Memory B cell (primary cell): ENCODE measurements around the gene IER5.

Experiments
- ATAC-seq: fragments of 150-1000 bp; cut with Tn5 transposase; 2 replicates; pipeline ENCODE4 v1.10.0; 2021; ENCODE audit warnings: low read depth, mild to moderate bottlenecking, moderate library complexity
- DNase-seq, 2 donors: peaks; one replicate each; pipeline ENCODE4 v3.0.0; 2022; ENCODE audit warnings: low spot score in 2 of 2
- H3K27ac Mint-ChIP-seq: one replicate; pipeline ENCODE4 v1.8.0; 2022; ENCODE audit warnings: mild to moderate bottlenecking, moderate library complexity, mixed read lengths
- H3K27me3 Mint-ChIP-seq: one replicate; pipeline ENCODE4 v1.8.0; 2022; ENCODE audit warnings: mixed read lengths
- H3K36me3 Mint-ChIP-seq: one replicate; pipeline ENCODE4 v1.8.0; 2022; ENCODE audit warnings: mild to moderate bottlenecking, mixed read lengths
- H3K4me1 Mint-ChIP-seq: one replicate; pipeline ENCODE4 v1.8.0; 2022; ENCODE audit warnings: mixed read lengths
- H3K4me3 Mint-ChIP-seq: one replicate; pipeline ENCODE4 v1.8.0; 2022; ENCODE audit warnings: mild to moderate bottlenecking, moderate library complexity, mixed read lengths
- H3K9me3 Mint-ChIP-seq: one replicate; pipeline ENCODE4 v1.8.0; 2022; ENCODE audit warnings: mixed read lengths

IER5 gene

GRCh38 chr1:181122222-181122621, 33.7 kb downstream of the IER5 start:
- no peaks in the 10 kb centered on the region for H3K27me3 Mint-ChIP-seq
- H3K27ac Mint-ChIP-seq, result peak overlapping the region; percentile 35
- DNase-seq (no peak), ATAC-seq (no peak)
- no peaks in the 10 kb centered on the region for H3K36me3 Mint-ChIP-seq
- H3K4me3 Mint-ChIP-seq, result no peak overlapping the region
- peaks cover 35% of the 10 kb centered on the region for H3K4me1 Mint-ChIP-seq
- H3K9me3 Mint-ChIP-seq, result no peaks in the 10 kb centered on the region

GRCh38 chr1:181123173-181123572, 34.7 kb downstream of the IER5 start:
- Mint-ChIP-seq H3K4me3 (no peak overlapping the region), H3K36me3 (no peaks in the 10 kb centered on the region), H3K27me3 (no peaks in the 10 kb centered on the region), H3K9me3 (no peaks in the 10 kb centered on the region), H3K27ac (no peak overlapping the region), H3K4me1 (peaks cover 42% of the 10 kb centered on the region)
- DNase-seq (no peak), ATAC-seq (no peak)

GRCh38 chr1:181124291-181124751, 35.8 kb downstream of the IER5 start:
- Mint-ChIP-seq H3K27me3 (no peaks in the 10 kb centered on the region), H3K4me3 (no peak overlapping the region), H3K27ac (no peak overlapping the region), H3K9me3 (no peaks in the 10 kb centered on the region), H3K36me3 (no peaks in the 10 kb centered on the region), H3K4me1 (peaks cover 51% of the 10 kb centered on the region)
- DNase-seq (no peak), ATAC-seq (no peak)

DNA sequence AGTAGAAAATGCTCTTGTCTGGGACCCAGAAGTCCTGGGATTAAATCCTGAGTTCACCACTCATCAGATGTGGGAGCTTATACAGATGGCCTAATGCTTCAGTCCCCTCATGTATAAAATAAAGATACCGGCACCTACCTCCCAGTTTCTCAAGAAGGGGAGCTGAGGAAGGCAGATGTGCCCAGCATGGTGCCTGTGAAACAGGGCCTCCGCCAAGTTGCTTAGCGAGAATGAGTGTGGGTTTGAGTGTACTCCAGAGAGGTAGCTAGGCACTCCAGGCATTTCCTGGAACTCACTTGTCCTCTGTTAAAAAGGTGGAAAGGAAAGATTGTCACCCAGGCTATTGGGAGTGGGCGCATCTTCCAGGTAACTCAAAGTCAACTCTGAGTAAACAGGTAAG, 37.8 kb downstream of the IER5 start:
- H3K27ac Mint-ChIP-seq, result peak overlapping the region; percentile 73
- DNase-seq, result no peak
- no peak overlapping the region for H3K4me3 Mint-ChIP-seq
- H3K9me3 Mint-ChIP-seq, result no peaks in the 10 kb centered on the region
- H3K4me1 Mint-ChIP-seq, result peaks cover 58% of the 10 kb centered on the region
- ATAC-seq, result no peak
- H3K36me3 Mint-ChIP-seq, result no peaks in the 10 kb centered on the region
- H3K27me3 Mint-ChIP-seq, result no peaks in the 10 kb centered on the region

DNA sequence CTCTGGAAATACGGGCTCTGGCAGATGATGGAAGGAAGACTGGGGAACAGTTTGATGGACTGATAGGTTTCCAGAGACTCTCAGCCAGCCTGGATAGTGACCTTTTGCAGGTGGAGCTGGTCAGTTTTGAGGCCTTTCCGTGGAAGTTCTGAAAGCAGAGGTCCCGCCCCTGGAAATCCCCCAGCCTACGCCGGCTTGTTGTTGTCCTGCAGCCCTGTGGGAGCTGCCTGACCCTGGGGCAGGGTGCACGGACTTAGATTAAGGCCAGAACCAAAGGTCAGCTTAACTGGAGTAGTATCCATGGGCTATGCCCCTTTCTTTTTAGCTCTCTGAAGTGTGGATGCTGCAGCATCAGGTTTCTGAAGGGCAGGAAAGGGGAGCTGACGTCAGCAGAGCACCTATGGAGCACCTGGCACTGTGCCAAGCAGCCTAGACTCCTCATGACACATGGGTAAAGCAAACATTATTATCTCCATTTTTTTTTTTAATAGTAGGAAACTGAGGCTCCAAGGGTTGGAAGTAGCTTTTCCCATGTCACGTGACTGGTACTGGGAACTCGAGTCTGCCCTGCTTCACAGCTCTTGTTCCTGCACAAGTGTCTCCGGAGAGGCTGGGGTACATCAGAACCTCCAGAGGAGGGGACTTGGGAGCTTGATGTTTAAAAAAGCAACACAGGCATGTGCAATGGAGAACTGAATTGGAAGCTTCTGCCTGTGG, 38.5 kb downstream of the IER5 start:
- peaks cover 60% of the 10 kb centered on the region for H3K4me1 Mint-ChIP-seq
- ATAC-seq, result no peak
- DNase-seq, result no peak
- H3K27ac Mint-ChIP-seq, result peak overlapping the region; percentile 73
- no peaks in the 10 kb centered on the region for H3K27me3 Mint-ChIP-seq
- H3K4me3 Mint-ChIP-seq, result no peak overlapping the region
- no peaks in the 10 kb centered on the region for H3K9me3 Mint-ChIP-seq
- no peaks in the 10 kb centered on the region for H3K36me3 Mint-ChIP-seq

DNA sequence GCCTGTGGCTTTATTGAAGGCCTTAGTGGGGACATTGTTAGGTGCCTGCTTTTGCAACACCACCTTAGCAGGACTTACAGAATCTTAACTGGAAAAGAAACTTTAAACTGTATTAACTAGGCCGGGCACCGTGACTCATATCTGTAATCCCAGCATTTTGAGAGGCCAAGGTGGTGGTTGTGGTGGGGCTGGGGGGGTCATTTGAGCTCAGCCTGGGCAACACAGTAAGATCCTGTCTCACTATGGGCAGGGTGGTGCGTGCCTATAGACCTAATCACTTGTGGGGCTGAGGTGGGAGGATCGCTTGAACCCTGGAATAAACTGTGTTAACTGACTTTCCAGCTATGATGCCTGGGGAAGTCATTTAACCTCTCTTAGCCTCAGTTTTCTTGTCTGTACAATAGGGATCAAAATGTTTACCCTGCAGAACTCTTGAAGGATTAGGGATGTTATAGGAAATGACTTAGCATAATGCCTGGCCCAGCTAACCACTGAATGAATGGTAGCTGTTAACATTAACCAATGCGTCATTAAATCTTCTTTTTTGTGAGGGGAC, 39.5 kb downstream of the IER5 start:
- Mint-ChIP-seq H3K27ac (peak overlapping the region; percentile 85), H3K36me3 (no peaks in the 10 kb centered on the region), H3K4me3 (no peak overlapping the region), H3K27me3 (no peaks in the 10 kb centered on the region), H3K9me3 (no peaks in the 10 kb centered on the region), H3K4me1 (peaks cover 60% of the 10 kb centered on the region)
- ATAC-seq (no peak), DNase-seq (no peak)

DNA sequence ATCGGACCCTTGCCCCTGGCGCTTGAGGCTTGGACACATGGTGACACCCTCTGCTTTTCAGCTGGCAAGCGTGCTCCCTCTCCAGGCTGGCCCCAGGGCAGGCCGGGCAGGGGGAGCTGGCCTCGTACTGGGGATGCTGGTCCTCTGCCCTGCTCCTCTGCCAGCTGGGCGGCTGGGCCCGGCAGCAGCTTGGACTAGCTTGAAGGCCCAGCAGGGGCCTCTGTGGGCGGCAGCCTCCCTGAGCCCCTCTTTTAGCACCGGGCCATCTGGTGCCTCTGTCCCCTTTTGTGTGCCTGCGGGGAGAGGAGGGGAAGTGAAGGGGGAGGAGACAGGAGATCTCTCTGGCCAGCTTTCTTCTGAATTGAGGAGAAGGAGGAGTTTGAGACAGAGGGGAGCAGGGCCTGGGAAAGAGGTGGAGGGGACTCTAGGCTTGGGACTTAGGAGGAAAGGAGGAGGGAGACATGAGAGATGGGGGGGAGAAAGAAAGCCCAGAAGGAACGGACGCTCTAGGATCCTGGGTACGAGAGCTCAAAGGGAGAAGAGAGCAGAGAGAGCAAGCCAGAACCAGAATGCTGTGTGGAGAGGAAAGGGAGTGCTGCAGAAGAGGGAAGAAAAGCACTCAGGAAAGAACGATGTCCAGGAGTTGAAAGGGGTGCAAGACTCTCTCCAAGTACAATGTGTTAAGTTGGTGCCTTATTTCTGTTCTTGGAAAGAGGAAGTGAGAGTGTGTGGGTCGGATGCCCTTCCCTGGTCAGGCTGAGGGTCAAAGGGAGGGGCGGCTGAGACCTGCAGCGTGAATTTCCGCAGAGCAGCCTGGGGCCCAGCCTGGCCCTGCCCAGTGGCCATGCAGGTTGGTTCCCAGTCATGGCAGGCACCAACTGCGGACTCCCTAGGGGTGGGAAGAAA, 40.3 kb downstream of the IER5 start:
- H3K4me3 Mint-ChIP-seq, result peak overlapping the region; percentile 81
- H3K4me1 Mint-ChIP-seq, result peaks cover 67% of the 10 kb centered on the region
- H3K36me3 Mint-ChIP-seq, result no peaks in the 10 kb centered on the region
- peak overlapping the region; percentile 85 for H3K27ac Mint-ChIP-seq
- DNase-seq, result peak in 1 of 2 donors; percentile 51
- no peaks in the 10 kb centered on the region for H3K27me3 Mint-ChIP-seq
- peak; percentile 70 for ATAC-seq
- H3K9me3 Mint-ChIP-seq, result no peaks in the 10 kb centered on the region

- H3K27ac Mint-ChIP-seq, result peak overlapping the region; percentile 97
- peak overlapping the region; percentile 81 for H3K4me3 Mint-ChIP-seq
- H3K36me3 Mint-ChIP-seq, result no peaks in the 10 kb centered on the region
- H3K27me3 Mint-ChIP-seq, result no peaks in the 10 kb centered on the region
- ATAC-seq (no peak), DNase-seq (no peak)
- H3K9me3 Mint-ChIP-seq, result no peaks in the 10 kb centered on the region
- peaks cover 64% of the 10 kb centered on the region for H3K4me1 Mint-ChIP-seq
Measured at GRCh38 chr1:181129771-181130606, 41.5 kb downstream of the IER5 start.

- peaks cover 66% of the 10 kb centered on the region for H3K4me1 Mint-ChIP-seq
- peak; percentile 60 for ATAC-seq
- H3K4me3 Mint-ChIP-seq, result peak overlapping the region; percentile 74
- no peaks in the 10 kb centered on the region for H3K9me3 Mint-ChIP-seq
- H3K27ac Mint-ChIP-seq, result peak overlapping the region; percentile 97
- H3K27me3 Mint-ChIP-seq, result no peaks in the 10 kb centered on the region
- H3K36me3 Mint-ChIP-seq, result no peaks in the 10 kb centered on the region
- peak in 1 of 2 donors; percentile 27 for DNase-seq
Measured at GRCh38 chr1:181131255-181131941, 42.9 kb downstream of the IER5 start.

DNA sequence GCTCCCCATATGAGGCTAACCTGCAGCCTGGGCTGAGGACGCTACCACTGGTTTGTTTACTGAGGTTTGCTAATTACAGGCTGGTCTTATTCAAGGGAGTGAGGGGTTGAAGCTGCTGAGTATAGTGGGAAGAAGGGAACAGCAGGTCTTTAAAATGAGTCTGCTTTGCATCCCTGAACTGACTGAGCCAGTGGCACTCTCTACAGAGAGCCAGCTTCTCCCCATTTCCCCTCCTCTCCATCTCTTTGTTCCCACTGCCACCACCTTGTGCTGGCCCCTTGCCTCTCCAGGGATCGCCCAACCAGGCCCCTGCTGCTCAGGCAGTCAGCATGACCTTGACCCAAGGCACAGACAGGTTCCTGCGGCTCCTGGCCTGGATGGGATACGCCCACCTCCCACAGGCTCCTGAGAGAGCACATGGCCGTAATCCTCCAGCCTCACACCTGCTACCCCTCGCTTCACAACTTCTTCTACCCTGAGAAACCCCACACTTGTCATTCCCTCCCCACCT, 45.0 kb downstream of the IER5 start:
- no peak for ATAC-seq
- H3K36me3 Mint-ChIP-seq, result no peaks in the 10 kb centered on the region
- DNase-seq, result no peak
- H3K4me1 Mint-ChIP-seq, result peaks cover 65% of the 10 kb centered on the region
- H3K27ac Mint-ChIP-seq, result peak overlapping the region; percentile 97
- no peaks in the 10 kb centered on the region for H3K27me3 Mint-ChIP-seq
- H3K9me3 Mint-ChIP-seq, result no peaks in the 10 kb centered on the region
- peak overlapping the region; percentile 80 for H3K4me3 Mint-ChIP-seq

- peak overlapping the region; percentile 97 for H3K27ac Mint-ChIP-seq
- H3K36me3 Mint-ChIP-seq, result no peaks in the 10 kb centered on the region
- no peak for ATAC-seq
- no peaks in the 10 kb centered on the region for H3K9me3 Mint-ChIP-seq
- DNase-seq, result no peak
- no peaks in the 10 kb centered on the region for H3K27me3 Mint-ChIP-seq
- H3K4me3 Mint-ChIP-seq, result peak overlapping the region; percentile 80
- peaks cover 65% of the 10 kb centered on the region for H3K4me1 Mint-ChIP-seq
Measured at GRCh38 chr1:181133969-181134418, 45.5 kb downstream of the IER5 start.

- Mint-ChIP-seq H3K36me3 (no peaks in the 10 kb centered on the region), H3K4me3 (peak overlapping the region; percentile 80), H3K27me3 (no peaks in the 10 kb centered on the region), H3K27ac (peak overlapping the region; percentile 97), H3K9me3 (no peaks in the 10 kb centered on the region), H3K4me1 (peaks cover 68% of the 10 kb centered on the region)
- DNase-seq, result peak in 1 of 2 donors; percentile 27
- ATAC-seq, result peak; percentile 68
Measured at GRCh38 chr1:181134543-181135436, 46.3 kb downstream of the IER5 start.
